KBM-7 (cell line): ENCODE results near the gene ABAT.
"Not testable (repeated sequence)": the region's sequence is repeated elsewhere in the genome, so short reads cannot be mapped to it uniquely, and the experiment has no call there.

Experiments
- DNase-seq: peaks from one replicate; pipeline ENCODE4 v3.0.0-alpha.2; 2015
- in situ Hi-C: fragments of 300-500 bp; cut with MboI; formaldehyde crosslinking; loops from 2 replicates; pipeline ENCODE4 v1.14.3; 2020; ENCODE audit warnings: low sequenced_read_pairs, low pct_unique_long_range_greater_than_20kb, mixed read lengths

ABAT gene

GRCh38 chr16:8676160-8676547, 1.7 kb downstream of the ABAT start:
- DNase-seq = no peak
- in situ Hi-C loops = no loop called here

DNA sequence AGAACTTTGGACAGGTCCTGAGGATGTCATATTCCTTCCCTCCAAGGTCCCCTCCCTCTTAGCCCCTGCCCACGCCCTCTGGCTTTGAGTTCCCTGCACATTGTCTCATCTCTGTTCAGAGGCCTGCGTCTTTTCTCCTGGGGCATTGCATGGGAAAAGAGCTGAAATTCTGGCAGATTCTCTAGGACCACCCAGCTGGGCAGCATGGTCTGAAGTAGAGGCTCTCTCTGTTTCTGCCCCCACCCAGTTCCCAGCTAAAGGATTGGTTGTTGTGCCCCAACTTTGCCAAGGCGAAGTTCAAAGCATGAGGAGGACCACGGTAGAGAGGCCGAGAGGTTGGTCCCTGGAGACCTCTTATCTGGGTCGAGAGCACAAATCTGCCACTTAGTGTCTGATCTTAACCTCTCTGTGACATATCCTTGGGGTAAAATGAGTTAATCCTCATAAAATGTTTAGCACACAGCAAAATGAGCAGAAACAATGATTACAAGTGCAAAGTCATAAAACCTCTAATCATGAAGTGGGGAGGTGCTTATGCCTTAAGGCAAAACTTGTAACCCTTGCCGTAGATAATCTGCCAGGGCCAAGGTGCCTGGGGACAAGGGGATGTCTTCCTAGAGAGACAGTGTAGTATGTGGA, 2.4 kb downstream of the ABAT start:
- in situ Hi-C loops = no loop called here
- DNase-seq = no peak

- in situ Hi-C loops = no loop called here
- no peak for DNase-seq
Measured at GRCh38 chr16:8677481-8677880, 3.1 kb downstream of the ABAT start.

DNA sequence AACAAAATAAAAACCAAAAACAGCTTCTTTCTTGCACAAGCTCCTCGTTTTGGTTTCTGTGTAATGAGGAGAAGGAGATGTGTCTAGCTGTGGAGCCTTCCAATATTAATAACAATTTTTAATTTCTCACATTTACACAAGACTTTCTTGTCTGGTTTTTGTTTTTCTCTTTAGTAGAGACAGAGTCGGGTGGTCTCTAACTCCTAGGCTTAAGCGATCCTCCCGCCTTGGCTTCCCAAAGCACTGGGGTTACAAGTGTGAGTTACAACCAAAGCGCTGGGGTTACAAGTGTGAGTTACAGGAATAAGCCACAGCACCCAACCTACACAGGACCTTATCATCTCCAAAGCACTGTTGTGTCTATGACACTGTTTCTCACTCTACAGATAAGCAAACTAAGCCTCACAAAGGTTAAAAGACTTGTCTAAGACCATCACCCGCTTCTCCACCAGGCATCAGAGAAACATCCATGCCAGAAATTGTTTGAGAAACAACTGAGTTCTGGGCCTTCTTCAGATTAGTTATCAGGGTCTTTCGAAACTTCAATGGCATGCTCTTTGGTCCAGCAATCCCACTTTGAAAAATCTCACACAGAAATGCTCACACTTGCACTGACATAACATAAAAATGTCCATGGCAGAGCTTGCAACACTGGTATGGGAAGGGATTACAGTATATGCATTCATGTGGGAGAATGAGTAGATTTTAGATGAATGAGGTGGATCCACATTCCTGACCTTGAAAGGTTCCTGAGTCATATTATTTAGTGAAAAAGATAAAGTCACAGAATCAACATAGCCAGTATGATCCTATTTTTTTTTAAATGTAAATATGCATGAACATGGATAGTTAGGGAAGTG, 3.9 kb downstream of the ABAT start:
- in situ Hi-C loops = no loop called here

GRCh38 chr16:8679151-8679550, 4.7 kb downstream of the ABAT start:
- DNase-seq = no peak
- in situ Hi-C loops = no loop called here

More for the DNA sequence above, 3.9 kb downstream of the ABAT start:
- DNase-seq = no peak

DNA sequence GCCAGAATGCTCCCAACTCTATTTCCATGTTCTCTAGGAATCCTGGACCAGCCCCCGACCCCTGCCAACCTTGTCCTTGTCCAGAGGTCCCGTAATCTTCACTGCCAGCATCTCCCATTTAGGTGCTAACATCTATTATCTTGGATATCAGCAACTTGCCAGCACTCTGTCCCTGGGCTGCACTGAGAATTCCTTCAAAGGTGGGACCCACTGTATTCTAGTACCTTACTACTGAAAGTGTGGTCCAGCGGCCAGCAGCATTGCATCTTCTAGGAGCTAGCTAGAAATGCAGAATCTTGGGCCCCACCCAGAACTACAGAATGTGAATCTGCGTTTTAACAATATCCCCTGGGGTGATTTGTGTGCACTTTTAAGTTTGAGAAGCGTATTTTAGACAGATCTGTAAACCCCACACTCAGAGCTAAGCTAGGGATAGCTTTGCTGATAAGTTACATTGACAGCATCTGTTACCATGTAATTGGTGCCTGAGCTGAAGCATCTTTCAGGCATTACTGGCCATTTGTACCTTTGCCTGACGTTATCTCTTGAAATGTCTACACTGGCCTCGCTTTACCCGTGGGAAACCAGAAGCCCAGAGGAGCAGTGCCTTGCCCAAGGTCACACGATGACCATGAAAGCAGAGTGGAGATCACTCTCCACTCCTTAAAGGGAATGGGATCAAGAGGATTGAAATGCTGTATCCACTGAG, 8.3 kb downstream of the ABAT start:
- in situ Hi-C loops = no loop called here
- no peak for DNase-seq

DNA sequence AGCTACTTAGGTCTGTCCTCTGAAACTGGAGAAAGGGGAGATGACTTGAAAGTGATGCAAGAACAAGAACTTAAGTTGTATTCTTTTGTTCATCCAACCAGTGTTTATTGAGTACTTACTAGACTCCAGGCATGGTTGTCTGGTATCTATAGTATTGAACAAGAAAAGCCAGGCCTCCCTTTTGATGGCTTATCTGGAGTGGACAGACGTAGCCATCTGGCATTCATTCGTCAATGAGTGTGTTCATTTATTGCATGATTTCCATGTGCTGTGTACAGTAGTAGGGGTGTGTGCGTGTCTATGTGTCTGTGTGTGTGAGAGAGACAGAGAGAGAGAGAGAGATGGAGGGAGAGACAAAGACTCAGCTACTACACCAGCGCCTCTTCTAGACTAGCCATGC, 9.2 kb downstream of the ABAT start:
- in situ Hi-C loops = no loop called here
- DNase-seq = no peak

GRCh38 chr16:8685617-8686016, 11.2 kb downstream of the ABAT start:
- in situ Hi-C loops = no loop called here
- DNase-seq = no peak

DNA sequence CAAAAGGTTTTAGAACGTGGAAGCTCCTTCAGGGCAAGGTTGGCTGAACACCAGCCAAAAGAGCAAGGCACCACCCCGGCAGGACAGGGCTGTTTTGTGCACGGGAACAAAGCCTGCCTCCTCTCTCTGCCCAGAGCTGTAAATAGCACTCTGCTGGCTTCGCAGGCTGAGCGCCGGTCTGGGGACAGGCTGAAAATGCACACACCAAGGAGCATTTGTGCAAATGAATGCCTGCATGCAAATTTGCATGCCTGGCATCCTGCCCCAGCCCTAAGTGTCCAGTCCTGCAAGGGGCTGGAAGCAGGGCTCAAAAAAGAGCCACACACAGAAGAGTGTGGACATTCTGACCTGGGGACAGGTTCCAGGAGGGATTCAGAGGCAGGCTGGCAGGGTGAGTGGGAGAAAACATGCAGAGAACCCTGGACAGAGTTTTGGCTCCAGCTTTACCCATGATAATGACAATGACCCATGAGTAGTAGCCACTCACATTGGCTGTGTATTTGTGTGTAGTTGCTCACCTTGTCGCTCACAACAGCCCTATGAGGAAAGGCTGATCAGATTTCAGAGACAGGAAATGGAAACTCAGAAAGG, 11.7 kb downstream of the ABAT start:
- DNase-seq = no peak
- in situ Hi-C loops = no loop called here

DNA sequence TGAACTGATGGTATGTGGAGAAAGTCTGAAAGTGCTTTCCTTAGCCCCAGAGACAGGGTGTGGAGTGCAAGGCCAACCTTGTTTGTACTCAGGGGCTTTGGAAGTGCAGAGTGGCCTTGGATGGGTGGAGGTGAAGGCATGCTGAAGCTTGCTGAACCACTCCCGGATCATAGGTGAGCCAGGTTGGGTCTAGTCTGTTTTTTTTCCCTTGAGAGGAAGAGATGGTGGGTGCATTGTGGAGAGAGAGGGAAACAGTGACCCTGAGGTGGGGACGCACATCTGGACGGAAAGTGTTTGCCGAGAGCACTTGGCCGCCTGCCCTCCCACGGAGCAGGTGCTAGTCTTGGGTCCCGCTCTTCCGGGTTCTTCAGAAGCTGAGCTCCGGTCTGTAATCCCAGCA, 12.5 kb downstream of the ABAT start:
- no peak for DNase-seq
- in situ Hi-C loops = no loop called here

- DNase-seq = no peak
- in situ Hi-C loops = no loop called here
Measured at GRCh38 chr16:8689686-8690085, 15.3 kb downstream of the ABAT start.

- in situ Hi-C loops = no loop called here
- no peak for DNase-seq
Measured at GRCh38 chr16:8691728-8692127, 17.3 kb downstream of the ABAT start.

- DNase-seq = no peak
- in situ Hi-C loops = no loop called here
Measured at GRCh38 chr16:8694795-8695728, 20.6 kb downstream of the ABAT start.

DNA sequence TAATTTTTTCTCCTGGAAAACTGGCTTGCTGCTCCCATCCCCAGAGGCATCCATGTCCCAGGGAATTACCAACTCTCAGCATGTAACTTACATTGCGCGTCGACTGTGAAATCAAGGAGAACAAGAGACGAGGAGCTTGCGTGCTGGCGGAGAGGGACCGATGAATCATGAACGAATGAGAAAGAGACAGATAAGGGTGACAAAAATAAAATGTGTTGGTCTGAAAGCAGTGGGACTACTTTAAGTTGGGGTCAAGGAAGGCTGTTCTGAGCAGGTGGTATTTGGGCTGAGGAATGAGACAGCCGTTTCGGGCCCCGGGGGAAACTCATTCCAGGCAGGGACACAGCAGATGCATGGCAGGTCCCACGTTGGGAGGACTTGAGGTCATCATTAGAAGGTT, 22.5 kb downstream of the ABAT start:
- in situ Hi-C loops = no loop called here
- DNase-seq = no peak

- in situ Hi-C loops = no loop called here
- no peak for DNase-seq
Measured at GRCh38 chr16:8697965-8698364, 23.5 kb downstream of the ABAT start.

- DNase-seq = no peak
- in situ Hi-C loops = no loop called here
Measured at GRCh38 chr16:8703693-8704092, 29.3 kb downstream of the ABAT start.

GRCh38 chr16:8704098-8704497, 29.7 kb downstream of the ABAT start:
- in situ Hi-C loops = no loop called here

DNA sequence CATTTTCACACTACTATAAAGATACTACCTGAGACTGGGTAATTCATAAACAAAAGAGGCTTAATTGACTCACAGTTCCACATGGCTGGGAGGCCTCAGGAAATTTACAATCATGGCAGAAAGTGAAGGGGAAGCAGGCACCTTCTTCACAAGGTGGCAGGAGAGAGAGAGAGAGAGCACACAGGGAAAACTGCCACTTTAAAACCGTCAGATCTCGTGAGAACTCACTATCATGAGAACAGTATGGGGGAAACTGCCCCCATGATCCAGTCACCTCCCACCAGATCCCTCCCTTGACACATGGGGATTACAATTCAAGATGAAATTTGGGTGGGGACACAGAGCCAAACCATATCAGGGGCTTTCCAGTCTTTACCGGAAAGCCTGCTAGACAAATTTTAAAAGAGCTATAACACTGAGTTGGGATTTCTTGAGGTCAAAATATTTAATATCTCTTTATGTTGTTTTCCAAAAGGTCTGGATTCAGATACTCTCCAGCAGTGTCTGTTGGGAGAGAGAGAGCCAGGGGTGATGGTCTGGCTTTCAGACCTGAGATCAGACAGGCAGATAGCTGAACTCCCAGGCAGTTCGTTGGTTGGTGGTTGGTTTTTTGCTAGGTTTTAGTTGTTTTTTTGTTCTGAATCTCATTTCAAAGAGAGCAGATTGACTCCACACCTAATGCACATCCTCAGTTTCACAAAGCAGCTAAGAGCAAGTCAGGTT, 30.8 kb downstream of the ABAT start:
- in situ Hi-C loops = not testable (repeated sequence)

More at GRCh38 chr16:8704098-8704497, 29.7 kb downstream of the ABAT start:
- no peak for DNase-seq

More for the DNA sequence above, 30.8 kb downstream of the ABAT start:
- DNase-seq = not testable (repeated sequence)
